Adipocyte (in vitro differentiated cells): ENCODE measurements around the gene ZNF521.

Experiments used
- DNase-seq: peaks from one replicate; pipeline ENCODE4 v3.0.0-alpha.2; 2015; ENCODE audit warnings: low read depth
- H3K27me3 ChIP-seq: replicated peaks from 2 replicates; pipeline ENCODE4 v1.7.0; 2013; ENCODE audit warnings: mild to moderate bottlenecking, low read length, moderate library complexity; ENCODE audit not compliant: control insufficient read depth, insufficient read depth
- H3K36me3 ChIP-seq: 2 replicates; pipeline ENCODE4 v1.7.0; 2013; ENCODE audit warnings: low read length, mild to moderate bottlenecking, moderate library complexity; ENCODE audit not compliant: control insufficient read depth, insufficient read depth, severe bottlenecking
- H3K4me1 ChIP-seq: 2 replicates; pipeline ENCODE4 v1.7.0; 2013; ENCODE audit warnings: mild to moderate bottlenecking, low read length, moderate library complexity; ENCODE audit not compliant: control insufficient read depth, insufficient read depth
- H3K4me3 ChIP-seq: 2 replicates; pipeline ENCODE4 v1.7.0; 2013; ENCODE audit warnings: mild to moderate bottlenecking, low read length, moderate library complexity
- H3K9ac ChIP-seq: 2 replicates; pipeline ENCODE4 v1.7.0; 2013; ENCODE audit warnings: mild to moderate bottlenecking, low read length, moderate library complexity
- H3K9me3 ChIP-seq: 2 replicates; pipeline ENCODE4 v1.7.0; 2013; ENCODE audit warnings: mild to moderate bottlenecking, low read length, moderate library complexity; ENCODE audit not compliant: control insufficient read depth

The ZNF521 gene

GRCh38 chr18:25061395-25061794 lies 290.6 kb downstream of the ZNF521 start:
- DNase-seq, result peak; percentile 9
- no peak overlapping the region for H3K9ac ChIP-seq
- H3K4me3 ChIP-seq, result no peak overlapping the region
- H3K36me3 ChIP-seq, result no peaks in the 10 kb centered on the region
- no peaks in the 10 kb centered on the region for H3K27me3 ChIP-seq
- H3K9me3 ChIP-seq, result no peaks in the 10 kb centered on the region
- peaks cover 10% of the 10 kb centered on the region for H3K4me1 ChIP-seq

GRCh38 chr18:25058521-25058920 lies 293.4 kb downstream of the ZNF521 start:
- DNase-seq, result no peak
- Histone ChIP-seq H3K9ac (no peak overlapping the region), H3K4me3 (no peak overlapping the region), H3K27me3 (no peaks in the 10 kb centered on the region), H3K4me1 (peaks cover 10% of the 10 kb centered on the region), H3K36me3 (no peaks in the 10 kb centered on the region), H3K9me3 (no peaks in the 10 kb centered on the region)

DNA sequence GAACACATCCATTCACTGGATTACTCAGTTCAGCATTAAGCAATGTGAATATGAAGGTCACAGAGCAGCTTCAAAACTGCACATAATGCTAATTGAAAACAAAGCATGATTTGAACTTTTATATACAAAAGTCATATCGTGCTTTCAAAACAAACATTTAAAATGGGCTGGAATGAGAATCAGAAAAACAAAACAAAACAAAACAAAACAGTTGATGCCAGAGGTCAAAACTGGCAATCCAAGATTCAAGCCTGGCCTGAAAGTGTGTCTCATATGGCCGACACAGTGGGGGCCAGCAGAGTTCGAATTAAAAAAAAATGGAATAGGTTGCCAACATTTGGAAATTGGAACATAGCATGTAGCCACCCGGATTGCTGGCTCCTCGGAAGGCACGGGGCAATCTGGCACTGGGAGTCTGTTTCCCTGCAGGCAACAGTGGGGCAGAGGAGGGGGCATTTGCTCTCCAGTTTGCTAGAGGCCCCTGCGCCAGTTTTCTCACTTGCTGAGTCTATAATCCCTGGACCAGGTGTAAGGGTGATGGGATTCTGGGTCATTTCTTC lies 294.4 kb downstream of the ZNF521 start:
- Histone ChIP-seq H3K4me3 (no peak overlapping the region), H3K36me3 (no peaks in the 10 kb centered on the region), H3K9me3 (no peaks in the 10 kb centered on the region), H3K4me1 (peaks cover 10% of the 10 kb centered on the region), H3K27me3 (no peaks in the 10 kb centered on the region), H3K9ac (no peak overlapping the region)
- peak; percentile 73 for DNase-seq

- no peaks in the 10 kb centered on the region for H3K27me3 ChIP-seq
- no peak overlapping the region for H3K4me3 ChIP-seq
- H3K36me3 ChIP-seq, result no peaks in the 10 kb centered on the region
- H3K9ac ChIP-seq, result no peak overlapping the region
- H3K4me1 ChIP-seq, result peaks cover 10% of the 10 kb centered on the region
- no peaks in the 10 kb centered on the region for H3K9me3 ChIP-seq
- no peak for DNase-seq
Measured at GRCh38 chr18:25056429-25056828, 295.5 kb downstream of the ZNF521 start.

GRCh38 chr18:25055076-25055475 lies 296.9 kb downstream of the ZNF521 start:
- no peak for DNase-seq
- no peak overlapping the region for H3K4me3 ChIP-seq
- H3K27me3 ChIP-seq, result no peaks in the 10 kb centered on the region
- peaks cover 10% of the 10 kb centered on the region for H3K4me1 ChIP-seq
- no peaks in the 10 kb centered on the region for H3K9me3 ChIP-seq
- H3K36me3 ChIP-seq, result no peaks in the 10 kb centered on the region
- no peak overlapping the region for H3K9ac ChIP-seq

- DNase-seq, result no peak
- no peaks in the 10 kb centered on the region for H3K36me3 ChIP-seq
- H3K9me3 ChIP-seq, result no peaks in the 10 kb centered on the region
- H3K9ac ChIP-seq, result no peak overlapping the region
- H3K4me3 ChIP-seq, result no peak overlapping the region
- peaks cover 10% of the 10 kb centered on the region for H3K4me1 ChIP-seq
- no peaks in the 10 kb centered on the region for H3K27me3 ChIP-seq
Measured at GRCh38 chr18:25053466-25053865, 298.5 kb downstream of the ZNF521 start.

DNA sequence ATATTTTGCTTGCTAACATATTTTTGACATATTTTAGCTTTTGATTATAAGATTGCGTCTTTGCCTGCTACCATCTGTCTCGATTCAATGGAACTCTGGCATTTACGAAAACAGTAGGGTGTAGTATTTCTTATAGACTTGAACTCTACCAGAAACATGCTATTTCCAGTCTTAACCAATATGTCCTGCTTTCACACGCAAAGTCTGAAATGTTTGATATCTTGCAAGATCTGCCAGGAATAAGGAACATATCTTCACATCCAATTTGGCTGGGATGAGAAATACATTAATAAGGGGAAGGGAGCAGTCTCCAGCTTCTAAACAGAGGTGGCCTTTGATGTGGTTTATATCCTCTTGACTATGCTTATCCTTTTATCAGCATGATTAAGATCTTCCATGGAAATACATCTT lies 299.4 kb downstream of the ZNF521 start:
- H3K9ac ChIP-seq, result no peak overlapping the region
- H3K4me3 ChIP-seq, result no peak overlapping the region
- H3K9me3 ChIP-seq, result no peaks in the 10 kb centered on the region
- H3K36me3 ChIP-seq, result no peaks in the 10 kb centered on the region
- H3K4me1 ChIP-seq, result peaks cover 6% of the 10 kb centered on the region
- no peaks in the 10 kb centered on the region for H3K27me3 ChIP-seq
- no peak for DNase-seq

DNA sequence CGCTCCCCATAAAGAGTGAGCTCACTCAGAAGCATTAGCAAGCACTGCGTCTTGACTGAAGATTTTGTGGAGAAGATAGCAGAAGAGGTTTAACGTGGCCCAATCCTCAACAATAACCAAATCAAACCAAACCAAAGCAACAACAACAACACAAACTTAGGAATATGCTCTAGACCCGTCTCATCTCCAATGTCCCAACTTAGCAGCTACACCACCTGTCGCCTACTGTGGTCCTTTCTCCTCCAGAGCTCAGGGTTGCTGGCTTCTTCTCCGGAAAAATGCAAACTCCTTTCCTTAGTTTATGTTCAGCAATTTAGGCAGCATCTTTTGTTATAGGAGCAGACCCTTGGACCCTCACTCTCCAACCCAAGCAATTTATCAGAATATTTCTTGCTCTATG lies 301.4 kb downstream of the ZNF521 start:
- Histone ChIP-seq H3K27me3 (no peaks in the 10 kb centered on the region), H3K9ac (no peak overlapping the region), H3K4me1 (no peaks in the 10 kb centered on the region), H3K36me3 (no peaks in the 10 kb centered on the region), H3K9me3 (no peaks in the 10 kb centered on the region), H3K4me3 (no peak overlapping the region)
- no peak for DNase-seq

DNA sequence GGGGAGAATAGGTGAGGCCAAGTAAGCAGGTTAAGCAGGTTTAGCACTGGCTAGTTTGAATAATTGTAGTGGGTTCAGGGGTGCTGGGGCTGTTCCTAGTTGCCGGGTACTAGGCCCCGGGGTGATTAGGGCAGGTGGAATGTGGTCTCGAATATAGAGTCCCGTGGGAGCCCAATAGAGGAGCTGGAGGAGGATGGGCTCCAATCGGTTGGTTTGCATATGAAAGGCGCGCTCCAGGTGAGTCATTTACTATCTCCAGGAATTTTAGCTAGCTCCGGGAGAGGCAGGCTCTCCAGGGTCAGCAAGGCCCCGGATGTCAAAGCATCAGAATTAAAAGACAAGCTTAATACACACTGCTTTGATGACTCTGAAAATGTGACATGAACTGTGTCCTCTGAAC lies 304.0 kb downstream of the ZNF521 start:
- Histone ChIP-seq H3K27me3 (no peaks in the 10 kb centered on the region), H3K9ac (no peak overlapping the region), H3K9me3 (no peaks in the 10 kb centered on the region), H3K36me3 (no peaks in the 10 kb centered on the region), H3K4me3 (no peak overlapping the region), H3K4me1 (no peaks in the 10 kb centered on the region)
- DNase-seq, result no peak

DNA sequence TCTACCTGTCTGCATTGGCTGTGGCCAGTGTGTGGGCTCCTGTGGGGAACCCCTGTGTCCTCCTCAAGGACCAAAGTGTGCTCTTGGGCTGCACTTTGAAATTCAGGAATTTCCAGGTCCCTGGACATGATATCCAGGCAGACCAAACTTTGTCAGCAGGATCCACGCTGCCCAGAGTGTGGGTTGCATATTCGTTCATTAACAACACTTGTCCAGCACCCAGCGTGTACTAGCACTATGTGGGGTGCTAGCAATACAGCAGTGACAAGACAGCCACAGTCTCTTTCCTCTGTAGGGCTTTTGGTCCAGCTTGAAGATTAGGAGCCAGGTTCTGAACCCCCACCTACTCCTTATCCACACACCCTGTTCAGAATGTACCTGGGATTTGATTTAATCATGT lies 304.5 kb downstream of the ZNF521 start:
- Histone ChIP-seq H3K4me3 (no peak overlapping the region), H3K4me1 (no peaks in the 10 kb centered on the region), H3K36me3 (no peaks in the 10 kb centered on the region), H3K27me3 (no peaks in the 10 kb centered on the region), H3K9me3 (no peaks in the 10 kb centered on the region), H3K9ac (no peak overlapping the region)
- no peak for DNase-seq

DNA sequence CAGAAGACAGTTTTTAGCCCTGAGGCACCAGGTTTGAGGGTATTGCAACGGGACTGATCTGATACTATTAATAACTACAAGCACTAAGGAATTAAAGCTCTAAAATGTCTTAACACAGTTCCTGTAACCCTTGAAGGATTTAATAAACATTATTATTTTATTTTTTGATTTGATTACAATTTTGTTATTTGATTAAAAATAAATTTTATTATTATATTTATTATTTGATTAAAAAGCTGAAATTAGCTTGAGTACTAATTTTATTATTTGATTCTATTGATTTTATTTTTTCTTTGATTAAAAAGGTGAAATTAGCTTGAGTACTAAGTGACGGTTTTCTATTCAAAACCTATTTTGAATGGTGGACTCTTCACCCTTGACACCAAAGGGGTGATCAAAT lies 307.3 kb downstream of the ZNF521 start:
- no peaks in the 10 kb centered on the region for H3K27me3 ChIP-seq
- H3K36me3 ChIP-seq, result no peaks in the 10 kb centered on the region
- no peak overlapping the region for H3K9ac ChIP-seq
- H3K4me1 ChIP-seq, result no peaks in the 10 kb centered on the region
- H3K4me3 ChIP-seq, result no peak overlapping the region
- DNase-seq, result no peak
- no peaks in the 10 kb centered on the region for H3K9me3 ChIP-seq

GRCh38 chr18:25043104-25043503 lies 308.9 kb downstream of the ZNF521 start:
- Histone ChIP-seq H3K4me1 (no peaks in the 10 kb centered on the region), H3K27me3 (no peaks in the 10 kb centered on the region), H3K9me3 (no peaks in the 10 kb centered on the region), H3K9ac (no peak overlapping the region), H3K36me3 (no peaks in the 10 kb centered on the region), H3K4me3 (no peak overlapping the region)
- DNase-seq, result no peak
